Gastroesophageal sphincter (tissue), 4 donors: Measurements from ENCODE around the gene STRIP2. TPM values are rescaled to one million over a fixed set of nuclear protein-coding genes. Genes with fewer than 3 reads are reported as not detected.

Experiments
- ATAC-seq: fragments of 150-250 bp; one replicate; pipeline ENCODE4 v1.9.1; 2016; ENCODE audit warnings: mild to moderate bottlenecking, moderate library complexity
- H3K27ac ChIP-seq, 4 donors: fragments of 200-600 bp; sonication (generic) in 3 of 4; 1 replicate in 3 of 4; 2 replicates in 1 of 4; pipeline ENCODE4 v1.5.1; 2016 to 2019
- H3K27me3 ChIP-seq: fragments of 200-600 bp; sonication (generic); one replicate; pipeline ENCODE4 v1.5.1; 2019
- H3K36me3 ChIP-seq, 2 donors: fragments of 200-600 bp; sonication (generic); one replicate each; pipeline ENCODE4 v1.5.1; 2019; ENCODE audit warnings: control low read depth in 1 of 2
- H3K4me1 ChIP-seq, 3 donors: fragments of 200-600 bp; sonication (generic); 1 replicate in 2 of 3; 2 replicates in 1 of 3; pipeline ENCODE4 v1.5.1; 2016 to 2019; ENCODE audit warnings: control low read depth in 2 of 3
- H3K4me3 ChIP-seq, 2 donors: fragments of 200-600 bp; sonication (generic); one replicate each; pipeline ENCODE4 v1.5.1; 2019; ENCODE audit warnings: mild to moderate bottlenecking in 1 of 2, moderate library complexity in 1 of 2
- H3K9me3 ChIP-seq, 3 donors: fragments of 200-600 bp; sonication (generic); one replicate each; pipeline ENCODE4 v1.5.1; 2017 to 2019; ENCODE audit warnings: control low read depth in 2 of 3
- EP300 ChIP-seq: sonication (generic); formaldehyde crosslinking; IDR thresholded peaks from one replicate; pipeline ENCODE4 v1.6.1; 2017; ENCODE audit warnings: antibody characterized with exemption, mild to moderate bottlenecking
- POLR2A ChIP-seq, 2 donors: fragments of 450-650 bp; IDR thresholded peaks; one replicate each; pipeline ENCODE4 v1.6.1; 2017; ENCODE audit warnings: antibody characterized with exemption in 2 of 2, mild to moderate bottlenecking in 2 of 2, moderate library complexity in 1 of 2
- POLR2AphosphoS5 ChIP-seq: sonication (generic); formaldehyde crosslinking; IDR thresholded peaks from one replicate; pipeline ENCODE4 v1.6.1; 2017; ENCODE audit warnings: antibody characterized with exemption
- WGBS, 2 donors: methylation state at CpG; one replicate each; pipeline ENCODE4 v1.1.5; 2018; ENCODE audit warnings: low coverage in 1 of 2; 5-methylcytosine and 5-hydroxymethylcytosine counted together
- total RNA-seq, 4 donors: library from RNA; depleted of rRNA; stranded (reverse); fragments of >200 nt; gene quantifications; one replicate each; pipeline ENCODE4 v1.1.0, GENCODE V29; 2016
- TF ChIP-seq, protein P1 (sequence below), 4 experiments: fragments of 200-600 bp in 2 of 4; fragments of 450-650 bp in 2 of 4; sonication (generic) in 1 of 4; IDR thresholded peaks; one replicate each; pipeline ENCODE4 v1.5.1; 2017 to 2019; ENCODE audit warnings: antibody characterized with exemption in 4 of 4, mild to moderate bottlenecking in 2 of 4, moderate library complexity in 2 of 4

Gene STRIP2
- total RNA-seq, 4 donors from 2014 or later = 1.2 to 2.6 (median 1.9) TPM

DNA sequence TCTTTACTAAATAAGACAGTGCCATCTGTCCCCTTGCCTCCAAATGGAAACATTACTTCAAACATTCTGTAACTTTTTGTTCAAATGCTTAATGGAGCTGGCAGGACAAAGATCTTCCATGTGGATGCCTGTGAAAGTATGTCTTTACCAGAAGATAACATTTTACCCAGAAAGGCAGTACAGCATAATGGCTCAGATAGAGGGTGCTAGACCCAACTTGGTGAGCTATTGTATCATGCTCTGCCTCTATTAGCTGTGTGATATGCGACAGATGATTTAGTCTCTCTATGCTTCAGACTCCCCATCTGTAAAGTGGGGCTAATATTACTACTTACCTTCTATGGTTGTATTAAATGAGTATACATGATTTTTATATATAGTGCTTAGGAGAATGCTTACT lies 59.3 kb downstream of the STRIP2 start:
- WGBS, 2 donors = 83 to 93% methylated on average over 1 of the region's 1 CpG
- Histone ChIP-seq H3K4me3 (no peak overlapping the region), H3K4me1 (no peaks in the 10 kb centered on the region), H3K36me3 (no peaks in the 10 kb centered on the region), H3K27me3 (no peaks in the 10 kb centered on the region), H3K9me3 (no peaks in the 10 kb centered on the region), H3K27ac (no peak overlapping the region)
- no peak for TF ChIP-seq POLR2AphosphoS5
- no peak for TF ChIP-seq EP300
- TF ChIP-seq, protein P1, sequence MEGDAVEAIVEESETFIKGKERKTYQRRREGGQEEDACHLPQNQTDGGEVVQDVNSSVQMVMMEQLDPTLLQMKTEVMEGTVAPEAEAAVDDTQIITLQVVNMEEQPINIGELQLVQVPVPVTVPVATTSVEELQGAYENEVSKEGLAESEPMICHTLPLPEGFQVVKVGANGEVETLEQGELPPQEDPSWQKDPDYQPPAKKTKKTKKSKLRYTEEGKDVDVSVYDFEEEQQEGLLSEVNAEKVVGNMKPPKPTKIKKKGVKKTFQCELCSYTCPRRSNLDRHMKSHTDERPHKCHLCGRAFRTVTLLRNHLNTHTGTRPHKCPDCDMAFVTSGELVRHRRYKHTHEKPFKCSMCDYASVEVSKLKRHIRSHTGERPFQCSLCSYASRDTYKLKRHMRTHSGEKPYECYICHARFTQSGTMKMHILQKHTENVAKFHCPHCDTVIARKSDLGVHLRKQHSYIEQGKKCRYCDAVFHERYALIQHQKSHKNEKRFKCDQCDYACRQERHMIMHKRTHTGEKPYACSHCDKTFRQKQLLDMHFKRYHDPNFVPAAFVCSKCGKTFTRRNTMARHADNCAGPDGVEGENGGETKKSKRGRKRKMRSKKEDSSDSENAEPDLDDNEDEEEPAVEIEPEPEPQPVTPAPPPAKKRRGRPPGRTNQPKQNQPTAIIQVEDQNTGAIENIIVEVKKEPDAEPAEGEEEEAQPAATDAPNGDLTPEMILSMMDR (IDR thresholded peaks at IDR 0.05) = no peak
- TF ChIP-seq POLR2A (IDR thresholded peaks at IDR 0.05) = no peak
- ATAC-seq = no peak

DNA sequence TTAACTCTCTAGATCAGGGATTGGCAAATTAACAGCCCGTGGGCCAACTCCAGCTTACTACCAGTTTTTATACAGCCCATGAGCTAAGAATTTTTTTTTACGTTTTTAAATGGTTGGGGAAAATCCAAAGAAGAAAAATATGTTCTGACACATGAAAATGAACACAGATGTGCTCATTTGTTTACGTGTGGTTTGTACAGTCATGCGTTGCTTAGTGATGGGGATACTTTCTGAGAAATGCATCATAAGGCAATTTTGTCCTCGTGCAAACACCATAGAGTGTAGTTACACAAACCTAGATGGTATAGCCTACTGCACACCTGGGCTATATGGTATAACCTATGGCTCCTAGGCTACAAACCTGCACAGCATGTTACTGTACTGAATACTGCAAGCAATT lies 59.8 kb downstream of the STRIP2 start:
- Histone ChIP-seq H3K27me3 (no peaks in the 10 kb centered on the region), H3K4me1 (no peaks in the 10 kb centered on the region), H3K36me3 (no peaks in the 10 kb centered on the region), H3K9me3 (no peaks in the 10 kb centered on the region), H3K27ac (no peak overlapping the region), H3K4me3 (no peak overlapping the region)
- no peak for ATAC-seq
- TF ChIP-seq EP300 (no peak), POLR2AphosphoS5 (no peak), POLR2A (IDR thresholded peaks at IDR 0.05) (no peak)
- TF ChIP-seq, protein P1 (IDR thresholded peaks at IDR 0.05) = no peak
- WGBS, 2 donors = 40 to 52% methylated on average over 3 to 4 of the region's 5 CpGs

DNA sequence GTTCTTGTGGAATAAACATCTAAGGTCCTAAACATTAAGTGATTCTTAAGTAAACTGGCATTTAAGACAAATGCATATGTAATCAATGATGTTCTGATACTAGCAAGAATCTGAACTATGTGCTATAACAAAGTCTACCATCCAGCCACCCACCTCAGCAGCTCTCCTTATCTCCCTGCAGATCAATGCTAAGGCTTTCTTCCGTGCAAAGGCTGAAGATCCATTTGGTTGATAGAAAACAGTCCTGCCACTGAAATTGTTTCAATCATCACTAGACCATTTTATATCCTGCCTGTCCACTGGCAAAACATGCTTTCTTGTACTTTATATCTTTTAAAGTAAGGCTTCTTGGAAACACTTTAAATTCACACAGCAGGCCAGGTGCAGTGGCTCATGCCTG lies 61.8 kb downstream of the STRIP2 start:
- TF ChIP-seq, protein P1 (IDR thresholded peaks at IDR 0.05) = no peak
- TF ChIP-seq POLR2A (IDR thresholded peaks at IDR 0.05) = no peak
- no peak for TF ChIP-seq EP300
- TF ChIP-seq POLR2AphosphoS5 = no peak
- Histone ChIP-seq H3K4me3 (no peak overlapping the region), H3K27me3 (no peaks in the 10 kb centered on the region), H3K4me1 (no peaks in the 10 kb centered on the region), H3K27ac (no peak overlapping the region), H3K9me3 (no peaks in the 10 kb centered on the region), H3K36me3 (no peaks in the 10 kb centered on the region)
- WGBS, 2 donors = 30 to 67% methylated on average over 1 of the region's 1 CpG
- ATAC-seq = no peak

DNA sequence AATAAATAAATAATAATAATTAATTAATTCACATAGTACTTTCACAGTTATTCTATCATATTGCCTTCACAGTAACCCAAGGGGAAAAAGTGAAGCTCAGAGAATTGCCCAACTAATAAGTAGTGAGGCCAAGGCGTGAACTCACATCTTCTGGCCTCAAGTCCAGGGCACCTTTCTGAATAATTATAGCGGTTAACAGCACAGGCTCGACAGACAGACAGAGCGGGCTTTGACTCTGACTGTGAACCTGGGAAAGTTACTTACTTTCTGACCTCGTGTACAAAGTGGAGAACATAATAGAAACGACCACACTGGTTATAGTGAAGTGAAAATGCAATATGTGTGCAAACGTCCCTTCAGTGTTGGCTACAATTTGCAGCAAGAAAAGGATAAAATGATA lies 62.4 kb downstream of the STRIP2 start:
- Histone ChIP-seq H3K27me3 (no peaks in the 10 kb centered on the region), H3K36me3 (no peaks in the 10 kb centered on the region), H3K4me3 (no peak overlapping the region), H3K4me1 (peaks cover 0 to 2% (median 0%) of the 10 kb centered on the region in 3 donors), H3K9me3 (no peaks in the 10 kb centered on the region), H3K27ac (no peak overlapping the region)
- TF ChIP-seq EP300 (no peak), POLR2AphosphoS5 (no peak), POLR2A (IDR thresholded peaks at IDR 0.05) (no peak)
- TF ChIP-seq, protein P1 (IDR thresholded peaks at IDR 0.05) = no peak
- WGBS, 2 donors = 70 to 71% methylated on average over 1 to 7 of the region's 7 CpGs
- no peak for ATAC-seq

DNA sequence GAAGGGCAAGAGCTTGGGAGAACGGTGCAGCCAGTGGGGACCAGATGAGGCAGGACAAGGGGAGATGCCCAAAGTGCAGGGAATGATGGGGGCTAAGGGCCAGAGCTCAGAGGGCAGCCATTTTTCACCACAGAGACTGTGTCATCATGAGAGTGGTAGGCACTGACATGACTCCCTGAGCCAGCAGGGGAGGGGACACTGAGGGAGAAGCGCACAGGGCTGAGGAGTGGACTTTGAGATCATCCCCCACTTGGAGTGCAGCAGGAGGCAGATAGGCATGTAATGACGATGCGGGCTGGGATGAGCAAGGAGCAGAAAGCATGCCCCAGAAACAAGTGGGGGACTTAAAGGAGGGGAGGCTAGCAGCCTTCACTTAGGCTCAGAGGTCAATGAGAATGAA lies 62.9 kb downstream of the STRIP2 start:
- Histone ChIP-seq H3K27ac (no peak overlapping the region), H3K4me3 (no peak overlapping the region), H3K27me3 (no peaks in the 10 kb centered on the region), H3K4me1 (peaks cover 0 to 7% (median 0%) of the 10 kb centered on the region in 3 donors), H3K9me3 (no peaks in the 10 kb centered on the region), H3K36me3 (no peaks in the 10 kb centered on the region)
- ATAC-seq = no peak
- TF ChIP-seq POLR2AphosphoS5 (no peak), POLR2A (IDR thresholded peaks at IDR 0.05) (no peak), EP300 (no peak)
- TF ChIP-seq, protein P1 (IDR thresholded peaks at IDR 0.05) = no peak
- 43 to 83% methylated on average over 1 to 4 of the region's 4 CpGs for WGBS, 2 donors
